Stimulated activated naive CD4-positive, alpha-beta T cell (primary cell): ENCODE data around the gene ADGRE1.
"Not testable (repeated sequence)": the region's sequence is repeated elsewhere in the genome, so short reads cannot be mapped to it uniquely, and the experiment has no call there.

ENCODE experiments used
- DNase-seq, 6 experiments: peaks; one replicate each; lab custom pipeline; 2025; lab: John Stamatoyannopoulos, UW

The ADGRE1 gene, protein sequence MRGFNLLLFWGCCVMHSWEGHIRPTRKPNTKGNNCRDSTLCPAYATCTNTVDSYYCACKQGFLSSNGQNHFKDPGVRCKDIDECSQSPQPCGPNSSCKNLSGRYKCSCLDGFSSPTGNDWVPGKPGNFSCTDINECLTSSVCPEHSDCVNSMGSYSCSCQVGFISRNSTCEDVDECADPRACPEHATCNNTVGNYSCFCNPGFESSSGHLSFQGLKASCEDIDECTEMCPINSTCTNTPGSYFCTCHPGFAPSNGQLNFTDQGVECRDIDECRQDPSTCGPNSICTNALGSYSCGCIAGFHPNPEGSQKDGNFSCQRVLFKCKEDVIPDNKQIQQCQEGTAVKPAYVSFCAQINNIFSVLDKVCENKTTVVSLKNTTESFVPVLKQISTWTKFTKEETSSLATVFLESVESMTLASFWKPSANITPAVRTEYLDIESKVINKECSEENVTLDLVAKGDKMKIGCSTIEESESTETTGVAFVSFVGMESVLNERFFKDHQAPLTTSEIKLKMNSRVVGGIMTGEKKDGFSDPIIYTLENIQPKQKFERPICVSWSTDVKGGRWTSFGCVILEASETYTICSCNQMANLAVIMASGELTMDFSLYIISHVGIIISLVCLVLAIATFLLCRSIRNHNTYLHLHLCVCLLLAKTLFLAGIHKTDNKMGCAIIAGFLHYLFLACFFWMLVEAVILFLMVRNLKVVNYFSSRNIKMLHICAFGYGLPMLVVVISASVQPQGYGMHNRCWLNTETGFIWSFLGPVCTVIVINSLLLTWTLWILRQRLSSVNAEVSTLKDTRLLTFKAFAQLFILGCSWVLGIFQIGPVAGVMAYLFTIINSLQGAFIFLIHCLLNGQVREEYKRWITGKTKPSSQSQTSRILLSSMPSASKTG

DNA sequence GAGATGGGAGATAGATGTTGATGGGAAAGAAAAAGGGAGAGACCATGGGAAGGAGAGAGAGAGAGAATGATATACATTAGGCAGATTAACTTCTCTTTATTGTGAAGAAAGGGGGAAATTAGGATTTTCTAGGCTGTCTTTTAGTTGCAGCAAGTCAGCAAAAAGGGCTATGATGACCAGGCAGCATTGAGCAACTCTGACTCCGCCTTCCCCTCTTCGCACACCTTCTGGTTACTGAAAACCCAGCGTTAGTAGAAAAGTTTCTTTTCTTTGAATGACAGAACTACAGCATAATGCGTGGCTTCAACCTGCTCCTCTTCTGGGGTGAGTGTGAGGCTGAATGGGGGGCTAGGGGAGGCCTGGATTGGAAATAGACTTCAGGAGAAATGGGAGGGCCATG is at the start of gene ADGRE1:
Gene ADGRE1 (plus strand): TSS at position 264 of the 400 bp plus-strand sequence. CDS start 30 bp downstream, at position 294.
- peak in 1 of 6 experiments; percentile 20 for DNase-seq

DNA sequence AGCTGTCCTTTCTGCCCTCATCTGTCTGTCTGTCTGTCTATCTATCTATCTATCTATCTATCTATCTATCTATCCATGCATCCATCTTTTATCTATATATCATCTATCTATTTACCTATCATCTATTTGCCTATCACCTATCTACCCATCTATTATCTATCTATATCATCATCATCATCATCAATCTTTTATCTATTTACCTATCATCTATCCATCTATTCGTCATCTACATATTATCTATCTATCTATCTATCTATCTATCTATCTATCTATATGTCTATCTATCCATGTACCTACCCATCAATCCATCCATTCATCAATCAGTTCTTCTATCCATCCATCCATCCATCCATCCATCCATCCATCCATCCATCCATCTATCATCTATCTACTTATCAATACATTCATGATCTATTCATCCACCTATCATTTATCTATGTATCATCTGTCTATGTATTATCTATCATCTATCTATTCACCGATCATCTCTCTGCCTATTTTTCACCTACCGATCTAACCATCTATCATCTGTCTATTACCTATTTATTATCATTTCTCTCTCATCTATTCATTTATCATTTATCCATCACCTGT is 49.2 kb upstream of the ADGRE1 start:
- no peak for DNase-seq

DNA sequence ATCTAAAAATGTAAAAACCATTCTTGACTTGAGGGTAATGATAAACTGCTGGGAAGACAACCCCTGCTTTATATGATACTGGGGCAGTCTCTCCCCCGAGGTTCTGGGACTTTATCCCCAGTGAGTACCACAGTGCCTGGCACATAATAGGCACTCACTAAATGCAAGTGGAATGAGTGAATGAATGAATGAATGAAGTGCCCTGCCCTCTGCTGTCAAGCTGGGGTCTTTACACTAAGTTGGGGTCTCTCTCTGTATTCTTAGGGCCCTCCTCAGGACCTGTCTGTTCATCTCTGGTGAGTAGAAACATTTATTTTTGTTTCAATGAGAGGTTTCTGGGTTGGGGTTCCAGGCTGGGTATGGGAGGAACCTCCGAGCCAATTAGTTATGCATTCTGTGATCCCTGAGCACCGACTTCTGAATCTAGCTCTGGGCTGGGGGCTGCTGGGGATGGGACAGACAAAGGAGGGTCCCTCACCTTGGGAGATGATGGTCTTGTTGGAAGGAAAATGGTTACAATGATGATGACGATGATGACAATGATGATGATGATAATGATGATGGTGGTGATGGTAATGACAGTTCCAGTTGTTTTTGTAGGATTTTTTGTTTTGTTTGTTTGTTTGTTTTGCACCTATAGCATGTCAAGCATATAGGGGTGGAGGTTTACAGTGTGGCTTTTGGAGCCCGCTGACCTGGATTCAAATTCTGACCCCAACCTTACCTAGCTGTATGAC is 44.3 kb upstream of the ADGRE1 start:
- DNase-seq, result no peak

DNA sequence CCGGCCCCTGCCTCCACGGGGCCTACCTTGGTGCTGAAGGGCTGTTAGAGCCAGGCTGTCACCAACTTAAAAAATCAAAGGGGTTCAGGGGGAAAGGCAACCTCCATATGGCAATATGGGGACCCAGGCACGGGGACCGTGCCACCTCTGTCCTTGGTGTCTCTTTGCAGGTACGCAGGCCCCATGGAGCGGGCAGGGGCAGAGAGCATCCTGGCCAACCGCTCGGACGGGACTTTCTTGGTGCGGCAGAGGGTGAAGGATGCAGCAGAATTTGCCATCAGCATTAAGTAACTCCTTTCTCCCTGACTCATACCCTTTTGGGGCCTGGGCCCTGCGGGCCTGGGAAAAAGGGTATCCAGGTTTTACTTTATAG is 39.6 kb upstream of the ADGRE1 start:
- DNase-seq, result no peak

DNA sequence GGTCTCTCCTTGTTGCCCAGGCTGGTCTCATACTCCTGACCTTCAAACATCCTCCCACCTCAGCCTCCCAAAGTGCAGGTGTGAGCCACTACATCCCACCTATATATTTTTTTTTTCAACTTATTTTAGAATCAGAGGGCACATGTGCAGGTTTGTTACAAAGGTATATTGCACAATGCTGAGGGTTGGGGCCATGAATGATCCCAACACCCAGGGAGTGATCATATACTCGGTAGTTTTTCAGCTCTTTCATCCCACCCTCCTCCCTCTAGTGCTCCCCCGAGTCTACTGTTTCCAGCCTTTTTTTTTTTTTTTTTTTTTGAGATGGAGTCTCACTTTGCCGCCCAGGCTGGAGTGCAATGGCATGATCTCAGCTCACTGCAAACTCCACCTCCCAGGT is 38.4 kb upstream of the ADGRE1 start:
- no peak for DNase-seq

DNA sequence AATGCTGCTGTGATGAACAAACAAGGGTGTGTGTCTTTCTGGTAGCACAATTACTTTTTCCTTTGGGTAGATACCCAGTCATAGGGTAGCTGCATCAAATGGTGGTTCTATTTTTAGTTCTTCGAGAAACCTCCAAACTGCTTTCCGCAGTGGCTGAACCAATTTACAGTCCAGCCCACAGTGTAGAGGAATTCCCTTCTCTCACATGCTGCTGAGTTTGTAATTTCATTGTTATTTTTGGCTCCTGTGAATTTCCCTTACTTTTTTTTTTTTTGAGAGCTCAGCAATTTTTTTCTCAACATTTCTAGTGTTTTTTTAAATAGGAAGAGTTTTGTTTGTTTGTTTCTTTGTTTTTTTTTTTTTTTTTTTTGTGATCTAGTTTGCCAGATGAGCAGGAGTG is 37.5 kb upstream of the ADGRE1 start:
- no peak for DNase-seq

DNA sequence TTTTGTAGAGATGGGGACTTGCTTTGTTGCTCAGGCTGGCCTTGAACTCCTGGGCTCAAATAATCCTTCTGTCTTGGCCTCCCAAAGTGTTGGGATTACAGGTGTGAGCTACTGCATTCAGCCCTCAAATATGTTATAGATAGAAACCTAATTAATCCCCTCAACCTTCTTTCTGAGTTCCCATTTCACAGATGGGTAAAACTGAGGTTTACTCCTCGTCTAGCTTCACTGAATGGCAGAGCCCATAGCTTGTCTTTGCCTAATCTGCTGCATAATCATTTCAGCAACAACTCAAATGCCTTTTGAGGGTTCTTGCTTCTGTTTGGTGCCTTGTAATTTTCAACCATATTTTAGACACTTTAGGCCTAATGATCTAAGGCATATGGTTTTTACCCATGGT is 36.0 kb upstream of the ADGRE1 start:
- no peak for DNase-seq

DNA sequence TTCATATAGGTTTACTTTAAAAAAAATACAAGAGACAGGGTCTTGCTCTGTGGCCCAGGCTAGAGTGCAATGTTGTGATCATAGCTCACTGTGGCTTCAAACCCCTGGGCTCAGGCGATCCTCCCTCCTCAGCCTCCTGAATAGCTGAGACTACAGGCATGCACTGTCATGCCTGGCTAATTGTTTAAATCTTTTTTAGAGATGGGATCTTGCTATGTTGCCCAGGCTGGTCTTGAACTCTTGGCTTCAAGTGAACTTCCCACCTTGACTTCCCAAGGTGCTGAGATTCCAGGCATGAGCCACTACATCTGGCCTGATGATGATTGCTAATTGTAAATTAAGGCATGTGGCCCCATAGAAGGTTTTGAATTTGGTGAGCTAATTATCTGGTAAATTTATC is 35.4 kb upstream of the ADGRE1 start:
- no peak for DNase-seq

DNA sequence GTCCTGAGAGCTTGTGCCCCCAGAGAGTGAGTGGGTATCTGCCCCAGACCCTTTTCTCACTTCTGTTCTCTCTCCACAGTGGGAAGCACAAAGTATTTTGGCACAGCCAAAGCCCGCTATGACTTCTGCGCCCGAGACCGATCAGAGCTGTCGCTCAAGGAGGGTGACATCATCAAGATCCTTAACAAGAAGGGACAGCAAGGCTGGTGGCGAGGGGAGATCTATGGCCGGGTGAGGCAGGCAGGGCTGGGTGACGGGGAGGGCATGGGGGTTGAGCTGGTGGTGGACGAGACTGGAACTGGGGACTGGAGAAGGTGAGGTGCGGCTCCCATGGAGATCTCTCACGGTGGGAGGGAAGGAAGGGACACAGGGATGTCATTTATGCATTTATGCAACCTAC is 33.5 kb upstream of the ADGRE1 start:
- DNase-seq, result no peak

DNA sequence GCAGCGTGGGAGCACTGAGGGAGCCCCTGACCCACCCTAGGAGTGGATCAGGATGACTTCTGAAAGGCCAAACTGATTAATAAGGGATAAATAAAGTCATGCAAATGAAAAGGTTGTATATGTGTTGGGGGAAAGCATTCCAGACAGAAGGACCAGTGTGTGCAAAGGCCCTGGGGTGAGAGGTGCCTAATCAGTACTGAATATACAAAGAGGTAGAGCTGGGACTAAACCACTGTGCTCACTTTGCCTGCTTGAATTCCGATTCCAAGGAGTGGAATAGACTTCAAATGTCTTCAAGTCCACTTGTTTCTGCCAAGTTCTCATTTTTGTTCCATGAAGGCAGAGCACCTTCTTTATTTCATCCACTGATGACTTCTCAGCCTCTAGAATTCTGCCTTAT is 32.6 kb upstream of the ADGRE1 start:
- DNase-seq, result no peak

DNA sequence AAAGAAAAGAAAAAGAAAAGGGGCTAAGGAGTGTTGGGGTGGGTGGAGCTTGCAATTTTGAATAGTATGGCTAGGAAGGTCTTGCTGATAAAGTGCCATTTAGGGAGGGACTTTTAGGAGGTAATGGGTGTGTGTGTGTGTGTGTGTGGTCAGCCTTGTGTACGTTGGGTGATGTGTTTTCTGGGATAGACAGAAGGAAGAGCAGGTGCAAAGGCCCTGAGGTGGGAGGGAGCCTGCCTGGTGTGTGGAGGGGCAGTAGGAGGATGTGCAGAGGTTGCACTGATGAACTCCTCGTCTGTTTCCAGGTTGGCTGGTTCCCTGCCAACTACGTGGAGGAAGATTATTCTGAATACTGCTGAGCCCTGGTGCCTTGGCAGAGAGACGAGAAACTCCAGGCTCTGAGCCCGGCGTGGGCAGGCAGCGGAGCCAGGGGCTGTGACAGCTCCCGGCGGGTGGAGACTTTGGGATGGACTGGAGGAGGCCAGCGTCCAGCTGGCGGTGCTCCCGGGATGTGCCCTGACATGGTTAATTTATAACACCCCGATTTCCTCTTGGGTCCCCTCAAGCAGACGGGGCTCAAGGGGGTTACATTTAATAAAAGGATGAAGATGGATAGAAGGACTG is 30.5 kb upstream of the ADGRE1 start:
- DNase-seq, result no peak

DNA sequence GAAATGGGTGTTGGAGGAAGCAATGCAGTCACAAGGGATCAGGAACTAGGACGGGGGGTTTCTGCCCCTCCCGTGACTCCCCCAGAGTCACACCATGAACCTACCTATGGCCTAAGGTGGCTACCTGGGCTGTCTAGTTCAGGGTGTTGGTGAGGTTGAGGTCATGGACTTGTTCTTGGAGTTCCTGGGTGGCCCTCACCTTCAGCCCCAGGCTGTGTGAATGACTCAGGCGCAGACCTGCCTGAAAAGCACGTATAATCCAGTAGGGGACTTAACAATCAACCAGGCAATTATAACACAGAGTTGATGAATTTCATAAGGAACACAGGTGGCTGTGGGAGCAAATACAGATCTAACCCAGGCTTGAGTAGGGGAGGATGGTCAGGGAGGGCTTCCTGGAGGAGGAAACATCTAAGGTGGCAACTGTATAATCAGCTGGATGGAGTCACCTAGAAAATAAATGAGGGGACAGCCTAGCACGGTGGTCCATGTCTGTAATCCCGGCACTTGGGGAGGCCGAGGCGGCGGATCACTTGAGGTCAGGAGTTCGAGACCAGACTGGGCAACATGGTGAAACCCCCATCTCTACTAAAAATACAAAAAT is 25.6 kb upstream of the ADGRE1 start:
- no peak for DNase-seq

DNA sequence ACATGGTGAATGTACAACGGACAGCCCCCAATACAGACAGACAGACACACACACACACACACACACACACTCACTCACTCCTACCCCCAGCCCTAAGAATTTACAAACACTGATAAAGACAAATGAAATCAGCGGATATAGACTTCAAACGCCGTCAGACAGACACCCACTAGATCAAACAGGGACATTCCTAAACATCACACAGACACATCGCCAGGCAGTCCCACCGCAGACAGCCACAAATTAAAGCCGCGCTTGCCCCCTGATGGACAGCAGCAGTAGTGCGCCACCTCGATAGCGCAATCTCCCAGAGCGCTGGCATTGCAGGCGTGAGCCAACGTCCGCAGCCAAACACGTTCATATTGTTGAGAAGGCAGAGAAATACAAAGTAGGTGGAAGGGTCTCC is 24.7 kb upstream of the ADGRE1 start:
- DNase-seq, result peak; percentile 80 to 89 (median 88)

DNA sequence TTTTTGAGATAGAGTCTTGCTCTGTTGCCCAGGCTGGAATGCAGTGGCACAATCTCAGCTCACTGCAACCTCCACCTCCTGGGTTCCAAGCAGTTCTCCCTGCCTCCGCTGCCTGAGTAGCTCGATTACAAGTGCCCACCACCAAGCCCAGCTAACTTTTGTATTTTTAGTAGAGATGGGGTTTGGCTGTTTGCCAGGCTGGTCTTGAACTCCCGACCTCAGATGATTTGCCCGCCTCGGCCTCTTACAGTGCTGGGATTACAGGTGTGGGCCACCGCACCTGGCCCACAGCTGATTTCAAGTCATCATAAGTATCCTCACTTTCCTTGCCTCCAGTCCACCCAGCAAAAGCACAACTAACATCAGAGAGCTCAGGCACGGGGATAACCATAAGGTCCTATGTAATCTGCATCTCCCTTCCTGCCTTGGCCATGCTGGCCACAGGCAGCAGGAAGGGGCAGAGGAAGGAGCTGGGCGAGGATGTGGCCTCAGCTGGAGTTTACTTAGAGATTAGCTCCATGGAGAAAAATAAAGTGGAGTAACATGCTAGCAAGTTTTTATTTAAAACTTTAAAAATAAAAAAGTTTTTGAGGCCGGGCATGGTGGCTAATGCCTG is 22.9 kb upstream of the ADGRE1 start:
- DNase-seq, result no peak

DNA sequence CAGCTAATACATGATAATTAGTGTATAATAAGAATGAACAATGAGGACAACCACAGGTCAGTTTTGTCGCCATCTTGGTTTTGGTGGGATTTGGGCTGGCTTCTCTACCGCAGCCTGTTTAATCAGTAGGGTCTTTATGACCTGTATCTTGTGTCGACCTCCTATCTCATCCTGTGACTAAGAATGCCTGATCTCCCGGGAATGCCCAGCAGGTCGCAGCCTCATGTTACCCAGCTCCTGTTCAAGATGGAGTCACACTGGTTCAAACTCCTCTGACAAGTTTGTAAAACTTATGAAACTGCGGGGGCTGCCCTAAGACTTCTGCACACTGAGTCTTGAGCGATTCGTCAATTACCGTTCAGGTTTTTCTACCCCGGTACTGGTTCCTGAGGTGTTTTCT is 21.5 kb upstream of the ADGRE1 start:
- no peak for DNase-seq

DNA sequence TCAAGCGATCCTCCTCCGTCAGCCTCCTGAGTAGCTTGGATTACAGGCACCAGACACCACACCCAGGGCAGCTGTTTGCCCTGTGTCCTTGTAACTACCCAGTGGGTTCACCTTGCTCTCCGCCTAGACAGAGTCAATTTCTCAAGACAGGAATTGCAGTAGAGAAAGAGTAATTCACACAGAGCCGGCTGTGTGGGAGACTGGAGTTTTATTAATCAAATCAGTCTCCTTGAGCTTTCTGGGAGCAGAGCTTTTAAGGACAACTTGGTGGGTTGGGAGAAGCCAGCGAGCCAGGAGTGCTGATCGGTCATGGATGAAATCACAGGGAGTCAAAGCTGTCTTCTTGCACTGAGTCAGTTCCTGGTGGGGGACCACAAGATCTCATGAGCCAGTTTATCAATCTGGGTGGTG is 20.6 kb upstream of the ADGRE1 start:
- DNase-seq, result no peak

DNA sequence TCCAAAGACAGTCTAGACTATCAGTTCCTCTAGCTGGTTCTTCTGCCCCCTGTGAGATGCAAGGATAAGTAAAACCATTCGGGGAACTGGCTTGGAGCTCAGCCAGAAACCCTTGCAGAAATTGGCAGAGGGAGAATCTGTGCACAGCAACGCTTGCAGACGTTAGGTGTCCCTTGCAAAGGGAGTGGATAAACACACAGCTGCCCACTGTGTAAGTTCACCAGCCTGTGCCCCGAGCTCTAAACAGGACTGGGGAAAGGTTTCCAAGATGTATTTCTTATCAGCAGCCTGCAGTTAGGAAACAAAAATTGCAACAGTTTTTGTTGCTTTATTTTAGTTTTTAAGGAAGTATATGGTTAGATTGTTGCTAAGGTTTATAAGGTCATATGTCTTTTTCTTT is 19.0 kb upstream of the ADGRE1 start:
- DNase-seq, result no peak

DNA sequence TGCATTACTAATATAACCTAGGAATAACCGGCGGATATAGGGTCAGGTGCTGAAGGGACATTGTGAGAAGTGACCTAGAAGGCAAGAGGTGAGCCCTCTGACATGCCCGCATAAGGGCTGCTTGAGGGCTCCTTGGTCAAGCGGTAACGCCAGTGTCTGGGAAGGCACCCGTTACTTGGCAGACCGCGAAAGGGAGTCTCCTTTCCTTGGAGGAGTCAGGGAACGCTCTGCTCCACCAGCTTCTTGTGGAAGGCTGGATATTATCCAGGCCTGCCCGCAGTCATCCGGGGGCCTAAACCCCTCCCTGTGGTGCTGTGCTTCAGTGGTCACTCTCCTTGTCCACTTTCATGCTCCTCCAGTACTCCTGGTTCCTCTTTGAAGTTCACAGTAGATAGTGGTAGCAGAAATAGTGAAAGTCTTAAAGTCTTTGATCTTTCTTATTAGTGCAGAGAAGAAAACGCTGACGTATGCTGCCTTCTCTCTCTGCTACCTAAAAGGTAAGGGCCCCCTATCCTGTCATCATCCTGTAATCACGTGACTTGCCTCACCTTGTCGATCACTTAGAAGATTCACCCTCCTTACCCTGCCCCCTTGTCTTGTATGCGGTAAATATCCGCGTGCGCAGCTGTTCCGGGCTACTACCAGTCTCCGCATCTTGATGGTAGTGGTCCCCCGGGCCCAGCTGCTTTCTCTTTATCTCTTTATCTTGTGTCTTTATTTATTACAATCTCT is 18.1 kb upstream of the ADGRE1 start:
- DNase-seq, result not testable (repeated sequence)

DNA sequence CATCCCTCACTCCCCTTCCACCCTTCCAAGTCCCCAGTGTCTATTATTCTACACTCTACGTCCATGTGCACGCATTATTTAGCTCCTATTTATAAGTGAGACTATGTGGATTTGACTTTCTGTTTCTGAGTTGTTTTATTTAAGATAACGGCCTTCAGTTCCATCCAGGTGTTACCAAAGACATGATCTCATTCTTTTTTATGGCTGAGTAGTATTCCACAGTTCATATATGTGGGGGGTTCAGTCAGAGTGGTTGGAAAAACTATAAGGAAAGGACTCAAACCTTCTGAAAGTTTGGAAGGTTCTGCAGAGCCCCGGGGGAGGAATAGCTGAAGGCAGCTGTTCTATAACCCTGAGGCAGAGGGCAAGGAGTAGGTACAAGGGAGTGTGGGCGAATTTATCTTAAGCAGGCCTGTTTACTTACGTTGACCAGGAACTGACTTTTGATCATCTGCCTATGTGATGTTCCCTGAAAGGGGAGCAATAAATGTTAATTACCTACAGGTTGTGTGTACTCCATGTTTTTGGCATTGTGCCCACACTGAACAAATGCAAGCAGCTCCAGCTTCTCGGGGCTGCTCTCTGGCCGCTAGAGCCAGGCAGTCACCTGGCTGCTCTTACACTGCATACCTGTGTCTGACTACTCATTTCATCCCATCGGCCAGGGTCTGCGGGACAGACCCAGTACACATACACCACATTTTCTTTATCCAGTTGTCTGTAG is 13.5 kb upstream of the ADGRE1 start:
- DNase-seq, result no peak
